Measurements from ENCODE around the gene ENOX1.

DNA sequence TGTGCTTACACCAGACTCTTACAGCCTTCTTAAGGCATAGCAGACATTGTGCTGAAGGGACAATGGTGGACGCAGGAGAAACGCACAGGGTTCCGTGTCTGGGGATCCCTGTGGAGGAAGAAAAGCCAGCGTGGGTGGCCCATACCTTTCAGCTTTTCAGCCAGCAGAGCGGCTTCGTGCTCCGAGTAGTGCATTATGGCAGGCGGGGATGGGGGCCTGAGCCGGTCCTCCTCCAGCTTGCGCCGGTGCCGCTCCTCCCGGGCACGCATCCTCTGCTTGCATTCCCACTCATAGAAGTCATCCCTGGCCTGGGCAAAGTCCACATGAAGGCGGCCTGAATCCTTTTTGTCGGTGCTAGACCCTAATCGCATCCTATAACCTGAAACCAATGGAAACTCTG is 431.0 kb downstream of the ENOX1 start:
- TF ChIP-seq CTCF (IDR thresholded peaks at IDR 0.05) (no peak), POLR2AphosphoS5 (IDR thresholded peaks at IDR 0.05) (no peak), POLR2A (IDR thresholded peaks at IDR 0.05) (no peak)
